Measurements from ENCODE around the gene LRRC4B. TPM values are rescaled to one million over a fixed set of nuclear protein-coding genes. Genes with fewer than 3 reads are reported as not detected.

Gene LRRC4B
- total and polyA plus RNA-seq, 3 donors from 2014 or later, result 2.8 to 10.1 (median 5.7) TPM

DNA sequence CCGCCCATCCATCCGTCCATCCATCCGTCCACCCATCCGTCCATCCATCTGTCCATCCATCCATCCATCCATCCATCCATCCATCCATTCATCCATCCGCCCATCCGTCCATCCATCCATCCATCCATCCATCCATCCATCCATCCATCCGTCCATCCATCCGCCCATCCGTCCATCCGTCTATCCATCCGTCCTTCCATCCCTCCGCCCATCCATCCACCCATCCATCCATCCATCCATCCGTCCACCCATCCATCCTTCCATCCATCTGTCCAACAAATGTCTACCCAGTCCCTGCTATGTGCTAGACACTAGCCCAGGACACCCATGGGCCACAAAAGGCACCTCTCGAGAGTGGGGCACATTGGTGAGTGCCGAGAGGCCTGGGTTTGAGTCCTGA, 15.7 kb downstream of the LRRC4B start:
- no peak overlapping the region for H3K27ac ChIP-seq
- no peak overlapping the region for H3K4me3 ChIP-seq
- DNase-seq, result no peak
- no peaks in the 10 kb centered on the region for H3K9me3 ChIP-seq
- H3K27me3 ChIP-seq, result no peaks in the 10 kb centered on the region
- no peaks in the 10 kb centered on the region for H3K36me3 ChIP-seq (ENCODE audit: low read depth, missing control alignments)
- TF ChIP-seq CTCF (IDR thresholded peaks at IDR 0.05), result no peak
- TF ChIP-seq POLR2A (IDR thresholded peaks at IDR 0.05), result no peak
- peaks cover 4% of the 10 kb centered on the region for H3K4me1 ChIP-seq
- 76 to 86% methylated on average over 15 of the region's 15 CpGs for WGBS, 2 donors
- intact Hi-C loops (cut with DNase I; ENCODE audit: low total_unique reads), result no loop called here

DNA sequence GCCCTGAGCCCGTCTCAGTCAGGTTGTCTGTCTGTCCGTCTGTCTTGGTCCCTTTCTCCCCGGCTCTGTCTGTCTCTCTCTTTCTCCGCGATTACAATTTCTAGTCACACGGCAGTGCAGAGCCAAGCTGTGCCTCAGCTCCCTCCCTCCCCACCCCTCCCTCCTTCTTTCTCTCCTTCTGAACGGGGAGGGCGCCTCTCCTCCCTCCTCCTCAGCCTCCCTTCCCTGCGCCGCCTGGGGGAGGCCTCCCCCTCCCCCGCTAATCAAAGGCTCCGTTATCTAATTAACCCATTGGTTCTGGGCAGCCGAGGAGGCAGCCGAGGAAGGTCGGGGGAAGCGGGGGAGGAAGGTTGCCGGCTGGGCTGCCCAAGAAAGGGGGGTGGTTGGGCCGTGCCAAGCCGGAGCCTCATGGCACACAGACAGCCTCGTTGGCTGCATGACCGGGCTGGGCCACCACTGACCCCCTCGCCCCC, 16.5 kb downstream of the LRRC4B start:
- H3K27ac ChIP-seq, result no peak overlapping the region
- DNase-seq, result peak; percentile 59
- H3K4me3 ChIP-seq, result peak overlapping the region; percentile 24 to 39
- intact Hi-C loops (cut with DNase I; ENCODE audit: low total_unique reads), result no loop called here
- no peaks in the 10 kb centered on the region for H3K36me3 ChIP-seq (ENCODE audit: low read depth, missing control alignments)
- TF ChIP-seq POLR2A (IDR thresholded peaks at IDR 0.05), result no peak
- TF ChIP-seq CTCF (IDR thresholded peaks at IDR 0.05), result no peak
- H3K27me3 ChIP-seq, result no peaks in the 10 kb centered on the region
- H3K4me1 ChIP-seq, result peaks cover 4% of the 10 kb centered on the region
- WGBS, 2 donors, result 21 to 24% methylated on average over 18 to 22 of the region's 22 CpGs
- H3K9me3 ChIP-seq, result no peaks in the 10 kb centered on the region

DNA sequence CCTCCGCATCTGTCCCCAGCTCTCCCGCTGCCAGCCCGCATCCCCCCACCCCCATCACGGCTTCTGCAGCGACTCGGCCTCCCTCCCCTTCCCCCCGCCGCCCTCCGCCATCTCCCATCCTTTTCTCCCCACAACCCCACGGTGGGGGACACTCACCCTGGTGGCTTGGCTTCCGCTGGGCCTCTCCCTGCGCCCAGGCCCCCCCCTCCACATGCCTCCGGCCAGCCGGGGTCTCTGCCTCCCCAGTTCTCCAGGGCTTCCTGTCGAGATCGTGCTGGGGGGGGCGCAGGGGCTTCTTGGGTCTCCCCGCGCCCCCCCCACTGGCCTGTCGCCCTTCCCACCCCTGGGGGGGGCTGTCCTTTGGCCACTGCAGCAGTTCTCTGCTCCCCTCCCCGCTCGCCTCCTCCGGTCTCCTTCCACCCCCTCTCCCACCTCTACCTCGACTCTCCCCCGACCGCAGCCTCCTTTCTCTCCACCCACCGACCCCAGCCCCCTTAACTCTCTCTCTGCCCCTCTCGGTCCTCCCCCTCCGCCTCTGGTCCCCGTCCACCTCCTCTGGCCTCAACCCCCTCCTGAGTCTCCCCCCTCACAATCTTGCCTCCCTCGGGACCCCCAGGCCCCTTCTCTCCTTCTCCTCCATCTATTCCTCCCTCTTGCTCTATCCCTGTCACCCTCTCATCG, 17.1 kb downstream of the LRRC4B start:
- Histone ChIP-seq H3K4me1 (peaks cover 4% of the 10 kb centered on the region), H3K4me3 (peak overlapping the region; percentile 24 to 39), H3K27ac (no peak overlapping the region), H3K36me3 (ENCODE audit: low read depth, missing control alignments) (no peaks in the 10 kb centered on the region), H3K9me3 (no peaks in the 10 kb centered on the region), H3K27me3 (no peaks in the 10 kb centered on the region)
- intact Hi-C loops (cut with DNase I; ENCODE audit: low total_unique reads), result no loop called here
- TF ChIP-seq CTCF (IDR thresholded peaks at IDR 0.05) (no peak), POLR2A (IDR thresholded peaks at IDR 0.05) (no peak)
- no peak for DNase-seq
- WGBS, 2 donors, result 32 to 48% methylated on average over 29 to 30 of the region's 32 CpGs

- H3K9me3 ChIP-seq, result no peaks in the 10 kb centered on the region
- WGBS, 2 donors, result 45 to 50% methylated on average over 5 to 8 of the region's 8 CpGs
- intact Hi-C loops (cut with DNase I; ENCODE audit: low total_unique reads), result no loop called here
- DNase-seq, result no peak
- peak overlapping the region; percentile 24 to 39 for H3K4me3 ChIP-seq
- H3K27ac ChIP-seq, result no peak overlapping the region
- no peak for TF ChIP-seq POLR2A (IDR thresholded peaks at IDR 0.05)
- TF ChIP-seq CTCF (IDR thresholded peaks at IDR 0.05), result no peak
- H3K27me3 ChIP-seq, result no peaks in the 10 kb centered on the region
- peaks cover 4% of the 10 kb centered on the region for H3K4me1 ChIP-seq
- no peaks in the 10 kb centered on the region for H3K36me3 ChIP-seq (ENCODE audit: low read depth, missing control alignments)
These were observed 17.7 kb downstream of the LRRC4B start for GRCh38 chr19:50550594-50550966.
